Superior temporal gyrus (tissue), 1 donor: ENCODE measurements around the gene NEK7.

Experiments
- DNase-seq: peaks from one replicate; pipeline ENCODE4 v3.0.0-alpha.2; 2016; ENCODE audit errors: extremely low spot score

Gene NEK7

GRCh38 chr1:198352975-198353695 lies 196.3 kb downstream of the NEK7 start:
- no peak for DNase-seq

- DNase-seq, result no peak
Measured at GRCh38 chr1:198357937-198358336, 201.1 kb downstream of the NEK7 start.

- peak; percentile 35 for DNase-seq
Measured at GRCh38 chr1:198359024-198359653, 202.3 kb downstream of the NEK7 start.

- no peak for DNase-seq
Measured at GRCh38 chr1:198360208-198360729, 203.5 kb downstream of the NEK7 start.

- no peak for DNase-seq
Measured at GRCh38 chr1:198361237-198361767, 204.5 kb downstream of the NEK7 start.

GRCh38 chr1:198363625-198364151 lies 206.9 kb downstream of the NEK7 start:
- DNase-seq, result no peak

- no peak for DNase-seq
Measured at GRCh38 chr1:198364471-198364870, 207.7 kb downstream of the NEK7 start.

- DNase-seq, result no peak
Measured at GRCh38 chr1:198367296-198367695, 210.5 kb downstream of the NEK7 start.

GRCh38 chr1:198370996-198371395 lies 214.2 kb downstream of the NEK7 start:
- no peak for DNase-seq
